Adrenal gland (tissue), 12 donors: ENCODE results near the gene ACTN1. TPM values are rescaled to one million over a fixed set of nuclear protein-coding genes. Genes with fewer than 3 reads are reported as not detected.
A peak's percentile ranks its signal among the peaks of the same experiment; 100 is the strongest.

Experiments
- DNase-seq, 7 donors: peaks; one replicate each; pipeline ENCODE4 v3.0.0-alpha.2; 2019 to 2020
- H3K27ac ChIP-seq, 5 donors: fragments of 200-600 bp; sonication (generic) in 4 of 5; 1 replicate in 3 of 5; 2 replicates in 2 of 5; pipeline versions ENCODE4 v1.5.1 to v1.8.0; 2016 to 2020; ENCODE audit warnings: mild to moderate bottlenecking in 1 of 5
- H3K27me3 ChIP-seq: fragments of 200-600 bp; 2 replicates; pipeline ENCODE4 v1.8.0; 2021
- H3K36me3 ChIP-seq, 2 donors: fragments of 200-600 bp; replicated peaks in 1 of 2; 1 replicate in 1 of 2; 2 replicates in 1 of 2; pipeline versions ENCODE4 v1.5.1 to v1.8.0; 2018 to 2022
- H3K4me1 ChIP-seq, 2 donors: fragments of 200-600 bp; replicated peaks in 1 of 2; 1 replicate in 1 of 2; 2 replicates in 1 of 2; pipeline versions ENCODE4 v1.5.1 to v1.8.0; 2018 to 2021
- H3K4me3 ChIP-seq, 4 donors: fragments of 200-600 bp; sonication (generic) in 3 of 4; one replicate each; pipeline ENCODE4 v1.5.1; 2016 to 2018
- H3K9me3 ChIP-seq, 3 donors: fragments of 200-600 bp; sonication (generic) in 1 of 3; replicated peaks in 1 of 3; 1 replicate in 2 of 3; 2 replicates in 1 of 3; pipeline versions ENCODE4 v1.5.1 to v1.8.0; 2016 to 2021
- CTCF ChIP-seq, 6 experiments: fragments of 450-650 bp in 4 of 6; fragments of 200-600 bp in 2 of 6; sonication (generic) in 1 of 6; IDR thresholded peaks; 1 replicate in 5 of 6; 2 replicates in 1 of 6; pipeline versions ENCODE4 v1.5.1 to v1.8.0; 2016 to 2021; ENCODE audit warnings: antibody characterized with exemption in 6 of 6, mild to moderate bottlenecking in 2 of 6, moderate library complexity in 1 of 6
- POLR2A ChIP-seq, 2 donors: fragments of 450-650 bp; IDR thresholded peaks; one replicate each; pipeline ENCODE4 v1.6.1; 2017; ENCODE audit warnings: antibody characterized with exemption in 2 of 2, mild to moderate bottlenecking in 2 of 2, moderate library complexity in 1 of 2
- WGBS, 4 donors: extraction: QIAGEN DNeasy Blood & Tissue Kit in 2 of 4; methylation state at CpG; one replicate each; pipeline versions ENCODE4 v1.1.5 to v1.1.7; 2013 to 2017; 5-methylcytosine and 5-hydroxymethylcytosine counted together
- intact Hi-C, 2 donors: fragments of 100-400 bp; cut with DNase I; formaldehyde crosslinking; loops; one replicate each; pipeline versions ENCODE4 v1.14.1 to v1.15.0; 2022 to 2023
- polyA plus RNA-seq, 3 donors: library from polyadenylated mRNA; stranded (reverse); fragments of 200-250 nt in 2 of 3; fragments of 350-450 nt in 1 of 3; fragmentation: Illumina TruSeq in 1 of 3; extraction: RNeasy Lipid Tissue Mini Kit (QIAGEN cat#74804) in 1 of 3; gene quantifications; one replicate each; pipeline ENCODE4 v1.2.3, GENCODE V29; 2013 to 2014
- total RNA-seq, 9 donors: library from RNA; depleted of rRNA in 4 of 9; stranded (reverse); fragments of >200 nt in 4 of 9; fragments of 120-200 nt in 1 of 9; fragmentation: NEBNext Ultra II Directional in 1 of 9; extraction: Animal tissue kit (Norgen Biotek cat#: 25700) in 1 of 9; gene quantifications; one replicate each; pipeline versions ENCODE4 v1.1.0 to v1.2.4, GENCODE V29; 2013 to 2023
- donor health status: healthy with polysubstance abuse.
- donor health status: Bipolar disorder and iron deficiency.
- donor health status: DM: yes; HTN: yes; CAD: no.
- donor health status: DM: no; HTN: no; CAD: no.
- donor health status: DM: no; HTN: no; CAD: no.
- donor health status: DM: yes; HTN: yes; CAD: no.

The ACTN1 gene
- total and polyA plus RNA-seq, 12 donors: 11.6 to 180 (median 74.3) TPM

- intact Hi-C loops: no loop called here
- DNase-seq: peak in 6 of 7 donors; percentile 40 to 82 (median 55)
- H3K4me3 ChIP-seq: no peak overlapping the region
These were observed 31.3 kb downstream of the ACTN1 start for GRCh38 chr14:68947802-68948201.

GRCh38 chr14:68946489-68946822 is 32.6 kb downstream of the ACTN1 start:
- H3K9me3 ChIP-seq: no peaks in the 10 kb centered on the region
- no peak for TF ChIP-seq POLR2A (IDR thresholded peaks at IDR 0.05)
- H3K4me3 ChIP-seq: no peak overlapping the region
- DNase-seq: no peak
- peak overlapping the region in 2 of 5 donors; percentile 40 to 67 for H3K27ac ChIP-seq
- H3K36me3 ChIP-seq: no peaks in the 10 kb centered on the region
- WGBS, 4 donors: 94 to 100% (median 99%) methylated on average over 2 to 4 of the region's 4 CpGs
- intact Hi-C loops: no loop called here
- no peaks in the 10 kb centered on the region for H3K27me3 ChIP-seq
- peaks cover 8 to 57% of the 10 kb centered on the region in 2 donors for H3K4me1 ChIP-seq

More at GRCh38 chr14:68947802-68948201, 31.3 kb downstream of the ACTN1 start:
- peak overlapping the region in 2 of 5 donors; percentile 67 to 77 for H3K27ac ChIP-seq
- no peaks in the 10 kb centered on the region for H3K27me3 ChIP-seq
- peaks cover 16 to 61% of the 10 kb centered on the region in 2 donors for H3K4me1 ChIP-seq
- WGBS, 4 donors: 39 to 52% (median 44%) methylated on average over 7 to 8 of the region's 8 CpGs
- H3K9me3 ChIP-seq: no peaks in the 10 kb centered on the region
- TF ChIP-seq POLR2A (IDR thresholded peaks at IDR 0.05): no peak
- no peaks in the 10 kb centered on the region for H3K36me3 ChIP-seq

- H3K27ac ChIP-seq: peak overlapping the region in 2 of 5 donors; percentile 40 to 67
- H3K4me3 ChIP-seq: no peak overlapping the region
- intact Hi-C loops: no loop called here
- H3K36me3 ChIP-seq: no peaks in the 10 kb centered on the region
- no peak for TF ChIP-seq CTCF (IDR thresholded peaks at IDR 0.05)
- TF ChIP-seq POLR2A (IDR thresholded peaks at IDR 0.05): no peak
- H3K9me3 ChIP-seq: no peaks in the 10 kb centered on the region
- WGBS, 4 donors: 79 to 88% (median 82%) methylated on average over 10 to 11 of the region's 11 CpGs
- no peak for DNase-seq
- H3K27me3 ChIP-seq: no peaks in the 10 kb centered on the region
- peaks cover 3 to 52% of the 10 kb centered on the region in 2 donors for H3K4me1 ChIP-seq
These were observed 33.3 kb downstream of the ACTN1 start for GRCh38 chr14:68945585-68946488.

- peaks cover 0 to 52% of the 10 kb centered on the region in 2 donors for H3K4me1 ChIP-seq
- no peak for TF ChIP-seq CTCF (IDR thresholded peaks at IDR 0.05)
- TF ChIP-seq POLR2A (IDR thresholded peaks at IDR 0.05): no peak
- H3K27me3 ChIP-seq: no peaks in the 10 kb centered on the region
- no peaks in the 10 kb centered on the region for H3K36me3 ChIP-seq
- H3K27ac ChIP-seq: no peak overlapping the region
- no peaks in the 10 kb centered on the region for H3K9me3 ChIP-seq
- WGBS, 4 donors: 57 to 79% (median 72%) methylated on average over 4 of the region's 4 CpGs
- no peak overlapping the region for H3K4me3 ChIP-seq
- DNase-seq: no peak
- intact Hi-C loops: no loop called here
These were observed 33.9 kb downstream of the ACTN1 start for GRCh38 chr14:68945190-68945584.

GRCh38 chr14:68944162-68944561 is 34.9 kb downstream of the ACTN1 start:
- peaks cover 0 to 54% of the 10 kb centered on the region in 2 donors for H3K4me1 ChIP-seq
- no peaks in the 10 kb centered on the region for H3K27me3 ChIP-seq
- H3K36me3 ChIP-seq: no peaks in the 10 kb centered on the region
- H3K4me3 ChIP-seq: no peak overlapping the region
- intact Hi-C loops: no loop called here
- H3K27ac ChIP-seq: peak overlapping the region in 1 of 5 donors; percentile 68
- DNase-seq: no peak
- TF ChIP-seq POLR2A (IDR thresholded peaks at IDR 0.05) (no peak), CTCF (IDR thresholded peaks at IDR 0.05) (no peak)
- no peaks in the 10 kb centered on the region for H3K9me3 ChIP-seq
- WGBS, 4 donors: 91 to 95% (median 92%) methylated on average over 4 to 6 of the region's 6 CpGs
